ENCODE data around the gene TMEM266.

DNA sequence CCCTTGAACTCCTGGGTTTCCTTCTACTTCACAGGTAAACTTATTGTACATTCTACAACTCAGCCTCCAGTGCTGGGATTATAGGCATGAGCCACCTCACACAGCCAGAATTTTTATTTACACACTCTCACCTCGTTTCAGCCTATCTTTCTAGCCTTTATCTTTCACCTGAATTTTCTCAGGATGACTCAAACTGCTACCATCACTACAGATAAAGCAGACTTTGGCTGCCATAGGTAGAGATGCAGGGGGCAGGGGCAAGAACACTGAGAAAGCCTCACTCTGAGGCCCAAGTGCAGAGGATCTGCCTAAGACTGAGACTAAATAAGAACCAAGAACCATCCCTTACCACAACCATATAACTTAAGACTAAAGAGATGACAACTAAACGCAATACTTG is 192.5 kb downstream of the TMEM266 start:
- TF ChIP-seq, protein P1, sequence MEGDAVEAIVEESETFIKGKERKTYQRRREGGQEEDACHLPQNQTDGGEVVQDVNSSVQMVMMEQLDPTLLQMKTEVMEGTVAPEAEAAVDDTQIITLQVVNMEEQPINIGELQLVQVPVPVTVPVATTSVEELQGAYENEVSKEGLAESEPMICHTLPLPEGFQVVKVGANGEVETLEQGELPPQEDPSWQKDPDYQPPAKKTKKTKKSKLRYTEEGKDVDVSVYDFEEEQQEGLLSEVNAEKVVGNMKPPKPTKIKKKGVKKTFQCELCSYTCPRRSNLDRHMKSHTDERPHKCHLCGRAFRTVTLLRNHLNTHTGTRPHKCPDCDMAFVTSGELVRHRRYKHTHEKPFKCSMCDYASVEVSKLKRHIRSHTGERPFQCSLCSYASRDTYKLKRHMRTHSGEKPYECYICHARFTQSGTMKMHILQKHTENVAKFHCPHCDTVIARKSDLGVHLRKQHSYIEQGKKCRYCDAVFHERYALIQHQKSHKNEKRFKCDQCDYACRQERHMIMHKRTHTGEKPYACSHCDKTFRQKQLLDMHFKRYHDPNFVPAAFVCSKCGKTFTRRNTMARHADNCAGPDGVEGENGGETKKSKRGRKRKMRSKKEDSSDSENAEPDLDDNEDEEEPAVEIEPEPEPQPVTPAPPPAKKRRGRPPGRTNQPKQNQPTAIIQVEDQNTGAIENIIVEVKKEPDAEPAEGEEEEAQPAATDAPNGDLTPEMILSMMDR (IDR thresholded peaks at IDR 0.05), result no peak
- TF ChIP-seq ZFX (IDR thresholded peaks at IDR 0.05; ENCODE audit: borderline replicate concordance), result no peak

Measured in 22Rv1 (cell line).